GM23248 (cell line): Measurements from ENCODE around the gene MYMK.

Source experiments
- EZH2 ChIP-seq: fragments of 200-600 bp; sonication (generic); IDR thresholded peaks from 2 replicates; pipeline ENCODE4 v1.6.1; 2018; ENCODE audit warnings: antibody characterized with exemption, mild to moderate bottlenecking; ENCODE audit not compliant: insufficient read depth, poor library complexity, severe bottlenecking
- EZH2phosphoT487 ChIP-seq: fragments of 200-600 bp; sonication (generic); IDR thresholded peaks from 2 replicates; pipeline ENCODE4 v1.6.1; 2018; ENCODE audit warnings: antibody characterized with exemption, moderate library complexity, mild to moderate bottlenecking, low read depth; ENCODE audit not compliant: insufficient read depth

GRCh38 chr9:133484671-133485437, 39.9 kb downstream of the MYMK start:
- no peak for TF ChIP-seq EZH2
- no peak for TF ChIP-seq EZH2phosphoT487
